ENCODE results near the gene KRT85.

Gene KRT85

DNA sequence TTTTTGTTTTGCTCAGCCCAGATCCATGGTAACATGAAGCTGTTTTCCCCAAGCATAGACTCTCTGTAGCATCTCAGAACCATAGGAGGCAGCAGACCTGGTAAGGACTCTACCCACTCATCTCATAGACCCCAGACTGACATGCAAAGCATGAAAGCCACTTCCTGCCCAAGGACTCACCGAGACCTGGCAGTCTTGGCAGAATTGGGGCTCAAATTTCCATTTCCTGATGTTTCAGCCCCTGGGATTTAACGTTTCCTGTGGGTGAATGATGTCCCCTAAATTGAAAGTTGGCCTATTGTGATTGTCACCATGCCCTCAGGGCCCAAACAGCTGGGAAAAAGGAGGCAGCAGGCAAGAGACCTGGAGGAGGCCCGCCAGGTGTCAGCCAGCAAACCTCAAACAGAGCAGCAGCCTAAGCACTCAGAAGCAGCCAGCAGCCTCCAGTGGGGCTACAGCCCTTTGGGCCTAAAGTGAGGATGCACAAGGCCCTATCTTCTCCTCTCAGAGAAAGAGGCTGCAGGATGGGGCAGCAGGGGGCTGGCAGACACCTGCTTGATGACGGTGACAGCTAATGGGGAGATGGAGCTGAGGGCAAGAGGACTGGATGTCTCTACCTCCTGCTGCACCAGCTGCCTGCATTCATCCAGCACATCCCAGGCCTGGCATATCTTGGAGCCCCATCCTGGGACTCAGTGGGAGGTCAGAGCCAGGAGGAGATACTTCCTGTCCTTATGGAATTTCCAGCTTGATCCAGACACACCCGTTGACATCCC, 8.5 kb downstream of the KRT85 start:
- H3K27me3 ChIP-seq, result peaks cover 29% of the 10 kb centered on the region
- no peaks in the 10 kb centered on the region for H3K9me3 ChIP-seq
- H3K36me3 ChIP-seq, result no peaks in the 10 kb centered on the region
- peaks cover 8% of the 10 kb centered on the region for H3K4me1 ChIP-seq
- no peak overlapping the region for H3K4me3 ChIP-seq (ENCODE audit: low read depth, low read length)
- DNase-seq, result no peak
- TF ChIP-seq, protein P1, sequence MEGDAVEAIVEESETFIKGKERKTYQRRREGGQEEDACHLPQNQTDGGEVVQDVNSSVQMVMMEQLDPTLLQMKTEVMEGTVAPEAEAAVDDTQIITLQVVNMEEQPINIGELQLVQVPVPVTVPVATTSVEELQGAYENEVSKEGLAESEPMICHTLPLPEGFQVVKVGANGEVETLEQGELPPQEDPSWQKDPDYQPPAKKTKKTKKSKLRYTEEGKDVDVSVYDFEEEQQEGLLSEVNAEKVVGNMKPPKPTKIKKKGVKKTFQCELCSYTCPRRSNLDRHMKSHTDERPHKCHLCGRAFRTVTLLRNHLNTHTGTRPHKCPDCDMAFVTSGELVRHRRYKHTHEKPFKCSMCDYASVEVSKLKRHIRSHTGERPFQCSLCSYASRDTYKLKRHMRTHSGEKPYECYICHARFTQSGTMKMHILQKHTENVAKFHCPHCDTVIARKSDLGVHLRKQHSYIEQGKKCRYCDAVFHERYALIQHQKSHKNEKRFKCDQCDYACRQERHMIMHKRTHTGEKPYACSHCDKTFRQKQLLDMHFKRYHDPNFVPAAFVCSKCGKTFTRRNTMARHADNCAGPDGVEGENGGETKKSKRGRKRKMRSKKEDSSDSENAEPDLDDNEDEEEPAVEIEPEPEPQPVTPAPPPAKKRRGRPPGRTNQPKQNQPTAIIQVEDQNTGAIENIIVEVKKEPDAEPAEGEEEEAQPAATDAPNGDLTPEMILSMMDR (IDR thresholded peaks at IDR 0.05; ENCODE audit: low read depth, low read length), result no peak

DNA sequence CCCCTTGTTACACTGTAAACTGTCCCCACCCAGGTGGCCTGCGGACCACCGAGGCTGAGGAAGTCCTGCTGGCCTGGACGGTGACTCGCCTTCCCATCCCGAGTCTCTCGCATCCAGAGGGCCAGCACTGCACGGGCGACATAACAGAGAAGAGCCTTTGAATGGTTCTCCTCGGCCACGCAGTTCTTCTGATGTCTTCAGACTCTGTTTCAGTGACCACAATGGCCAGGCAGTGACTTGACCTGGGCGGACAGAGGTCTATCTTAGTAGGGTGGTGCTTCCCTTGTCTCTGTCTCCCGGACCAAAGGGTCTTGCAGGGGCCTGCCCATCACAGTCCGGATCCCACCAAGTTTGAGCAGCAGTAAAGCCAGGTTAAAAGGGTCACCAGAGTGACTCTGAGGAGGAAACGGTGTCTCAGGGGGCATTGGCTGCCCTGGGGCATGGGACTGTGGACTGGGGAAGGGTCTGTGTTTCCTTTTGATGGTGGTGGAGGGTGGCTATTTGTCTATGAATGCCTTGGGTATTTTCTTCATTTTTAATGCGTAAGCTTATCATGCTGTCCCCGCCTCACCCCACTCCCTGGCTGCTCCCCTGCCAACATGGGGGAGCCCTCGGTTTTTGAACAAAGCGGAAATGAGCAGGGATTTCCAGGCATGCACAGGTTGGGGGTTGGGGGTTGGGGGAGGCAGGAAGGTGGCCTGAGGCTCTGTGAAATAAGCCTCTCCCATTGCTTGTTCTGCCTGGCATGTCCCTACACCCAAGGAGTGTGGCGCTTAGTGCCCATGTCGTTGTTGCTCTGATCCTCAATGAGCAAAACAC, 10.3 kb downstream of the KRT85 start:
- H3K4me1 ChIP-seq, result peaks cover 8% of the 10 kb centered on the region
- peaks cover 29% of the 10 kb centered on the region for H3K27me3 ChIP-seq
- no peak overlapping the region for H3K4me3 ChIP-seq (ENCODE audit: low read depth, low read length)
- TF ChIP-seq, protein P1 (IDR thresholded peaks at IDR 0.05; ENCODE audit: low read depth, low read length), result no peak
- no peak for DNase-seq
- H3K9me3 ChIP-seq, result no peaks in the 10 kb centered on the region
- no peaks in the 10 kb centered on the region for H3K36me3 ChIP-seq

DNA sequence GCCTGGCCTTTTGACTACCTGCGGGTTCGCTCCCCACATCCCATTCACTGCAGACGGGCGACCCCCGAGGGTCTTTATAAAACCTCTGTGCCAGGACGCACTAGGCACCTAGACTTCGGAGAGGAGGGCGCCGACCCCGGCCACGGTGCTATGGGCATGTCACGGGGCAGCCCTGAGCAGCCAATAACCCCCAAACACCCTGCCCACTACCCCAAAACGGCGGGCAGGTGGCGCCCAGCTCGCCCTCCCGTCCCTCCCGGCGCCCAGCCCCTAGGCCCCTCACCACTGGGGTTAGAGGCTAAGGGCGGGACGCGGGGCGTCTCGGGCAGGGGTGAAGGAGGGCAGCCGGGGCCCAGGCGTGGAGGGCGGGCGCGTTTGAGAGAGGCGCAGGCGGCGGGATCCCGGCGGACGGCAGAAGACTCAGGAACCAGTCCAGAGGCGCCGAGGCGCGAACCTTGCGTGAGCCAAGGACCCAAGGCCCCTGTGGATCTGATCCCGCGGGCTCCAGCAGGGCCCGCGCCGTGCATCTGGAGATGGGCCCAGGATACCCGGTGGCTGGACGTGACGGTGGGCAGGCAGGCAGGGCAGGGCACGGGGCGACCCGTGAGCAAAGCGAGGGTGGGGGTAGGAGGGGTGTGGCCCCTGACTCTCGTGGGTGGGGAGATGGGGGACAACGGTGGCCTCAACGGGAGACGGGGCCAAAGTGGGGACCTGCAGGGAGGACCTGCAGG, 11.1 kb downstream of the KRT85 start:
- no peaks in the 10 kb centered on the region for H3K9me3 ChIP-seq
- TF ChIP-seq, protein P1 (IDR thresholded peaks at IDR 0.05; ENCODE audit: low read depth, low read length), result no peak
- peaks cover 31% of the 10 kb centered on the region for H3K27me3 ChIP-seq
- no peak overlapping the region for H3K4me3 ChIP-seq (ENCODE audit: low read depth, low read length)
- DNase-seq, result no peak
- H3K36me3 ChIP-seq, result no peaks in the 10 kb centered on the region
- peaks cover 8% of the 10 kb centered on the region for H3K4me1 ChIP-seq

DNA sequence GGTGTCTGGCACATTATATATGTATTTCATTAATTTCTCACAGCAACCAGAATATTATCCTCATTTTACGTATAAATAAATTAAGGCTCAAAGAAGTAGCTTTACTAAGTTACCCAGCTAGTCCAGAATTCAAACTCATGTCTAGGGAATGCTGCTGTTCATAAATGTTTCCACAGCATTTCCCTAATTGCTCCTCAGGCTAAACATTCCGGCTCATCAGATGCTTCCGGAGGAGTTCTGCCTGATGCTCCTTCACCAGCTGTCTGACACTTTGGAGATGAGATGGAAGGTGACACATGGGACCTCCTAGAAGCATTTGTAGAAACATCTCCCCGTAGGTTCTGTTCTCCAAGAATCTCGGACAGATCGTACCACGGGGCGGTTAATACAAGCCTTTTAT, 12.1 kb downstream of the KRT85 start:
- H3K9me3 ChIP-seq, result no peaks in the 10 kb centered on the region
- TF ChIP-seq, protein P1 (IDR thresholded peaks at IDR 0.05; ENCODE audit: low read depth, low read length), result no peak
- no peak for DNase-seq

DNA sequence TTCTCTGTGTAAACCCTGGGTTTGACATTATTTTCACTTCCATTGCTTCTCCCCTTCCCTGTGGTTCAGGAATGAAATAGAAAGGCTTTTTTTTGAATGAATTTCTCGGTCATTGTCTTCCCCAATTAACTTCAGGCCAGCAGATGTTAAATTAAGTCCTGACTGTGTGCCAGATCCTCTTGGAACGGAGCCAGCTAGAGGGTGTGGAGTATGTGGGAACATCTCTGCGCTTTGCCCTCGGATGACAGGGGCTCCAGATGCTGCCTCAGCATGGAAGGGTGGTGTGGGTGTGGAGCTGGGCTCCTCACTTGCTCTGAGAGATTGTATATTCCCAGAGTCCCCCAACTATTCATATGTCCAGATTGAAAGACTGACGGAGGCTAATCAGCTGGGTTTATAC, 13.1 kb downstream of the KRT85 start:
- peaks cover 8% of the 10 kb centered on the region for H3K4me1 ChIP-seq
- DNase-seq, result peak; percentile 57
- TF ChIP-seq, protein P1 (IDR thresholded peaks at IDR 0.05; ENCODE audit: low read depth, low read length), result no peak
- H3K36me3 ChIP-seq, result no peaks in the 10 kb centered on the region
- H3K4me3 ChIP-seq (ENCODE audit: low read depth, low read length), result no peak overlapping the region
- H3K27me3 ChIP-seq, result peaks cover 23% of the 10 kb centered on the region
- H3K9me3 ChIP-seq, result no peaks in the 10 kb centered on the region

More for the DNA sequence above, 12.1 kb downstream of the KRT85 start:
- H3K27me3 ChIP-seq, result peaks cover 26% of the 10 kb centered on the region
- no peaks in the 10 kb centered on the region for H3K36me3 ChIP-seq
- H3K4me3 ChIP-seq (ENCODE audit: low read depth, low read length), result no peak overlapping the region
- peaks cover 8% of the 10 kb centered on the region for H3K4me1 ChIP-seq
